LHCN-M2 (cell line): ENCODE data around the gene EMSY. TPM values are rescaled to one million over a fixed set of nuclear protein-coding genes. Genes with fewer than 3 reads are reported as not detected.

Experiments
- DNase-seq: peaks from one replicate; pipeline ENCODE4 v3.0.0-alpha.2; 2012; ENCODE audit warnings: low read depth
- total RNA-seq: library from RNA; depleted of rRNA; stranded (reverse); fragments of >200 nt; gene quantifications from 2 replicates; pipeline ENCODE4 v1.2.3, GENCODE V29; 2014

EMSY gene
- total RNA-seq, 1 experiment from 2014 or later = 19.3 TPM

GRCh38 chr11:76523786-76524436 lies 79.1 kb downstream of the EMSY start:
- DNase-seq = no peak

GRCh38 chr11:76524461-76524860 lies 79.6 kb downstream of the EMSY start:
- peak; percentile 47 for DNase-seq

- peak; percentile 36 for DNase-seq
Measured at GRCh38 chr11:76524919-76525318, 80.1 kb downstream of the EMSY start.

DNA sequence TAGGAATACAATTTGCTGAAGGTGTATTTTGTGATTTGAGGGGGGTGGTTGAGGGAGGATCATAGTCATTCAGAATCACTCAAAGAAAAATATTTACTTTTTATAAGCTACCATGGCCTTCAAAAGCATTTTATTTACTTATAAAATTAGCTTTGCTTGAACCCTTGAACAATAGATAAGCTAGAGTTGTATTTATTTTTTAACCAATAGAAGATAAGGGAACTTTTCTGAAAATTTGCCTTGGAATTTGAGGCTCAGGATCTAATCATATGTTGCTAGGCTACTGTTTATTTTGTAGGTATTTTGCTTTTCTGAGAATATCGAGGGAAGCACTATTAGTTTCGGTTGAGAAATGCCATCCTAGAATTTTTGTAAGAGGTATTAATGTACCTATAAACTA lies 82.1 kb downstream of the EMSY start:
- DNase-seq = no peak

- no peak for DNase-seq
Measured at GRCh38 chr11:76542436-76542835, 97.6 kb downstream of the EMSY start.

DNA sequence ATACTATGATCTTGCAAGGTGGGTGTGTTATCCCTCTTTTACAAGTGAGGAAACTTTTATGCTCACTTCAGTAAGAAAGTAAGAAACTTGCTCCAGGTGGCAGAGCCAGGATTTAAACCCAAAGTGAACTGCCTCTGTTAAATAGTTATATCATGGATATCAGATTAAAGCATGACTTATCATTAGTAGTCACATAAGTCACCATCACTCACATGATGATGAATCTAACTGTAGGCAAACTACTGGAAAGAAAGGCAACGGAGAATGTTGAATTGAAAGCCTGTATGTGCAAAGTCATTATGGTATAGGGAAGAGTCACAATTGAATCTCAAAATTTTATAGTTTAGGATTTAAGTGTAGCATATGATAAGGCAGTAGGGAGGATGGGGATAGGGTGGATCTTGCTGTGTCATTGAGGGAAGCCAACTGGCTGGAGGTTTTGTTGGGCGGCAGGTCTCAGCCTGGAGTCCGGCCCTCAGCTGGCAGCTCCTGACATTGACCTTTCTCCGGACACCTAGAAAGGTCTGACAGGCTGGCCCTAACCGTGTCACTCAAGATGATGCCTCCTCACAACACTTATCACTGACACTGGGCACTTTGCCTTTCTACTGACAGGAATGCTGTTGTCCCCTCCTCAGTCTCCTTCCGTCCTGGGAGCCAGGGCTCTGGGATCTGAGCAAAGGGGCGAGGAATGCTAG lies 98.3 kb downstream of the EMSY start:
- peak; percentile 49 for DNase-seq

DNA sequence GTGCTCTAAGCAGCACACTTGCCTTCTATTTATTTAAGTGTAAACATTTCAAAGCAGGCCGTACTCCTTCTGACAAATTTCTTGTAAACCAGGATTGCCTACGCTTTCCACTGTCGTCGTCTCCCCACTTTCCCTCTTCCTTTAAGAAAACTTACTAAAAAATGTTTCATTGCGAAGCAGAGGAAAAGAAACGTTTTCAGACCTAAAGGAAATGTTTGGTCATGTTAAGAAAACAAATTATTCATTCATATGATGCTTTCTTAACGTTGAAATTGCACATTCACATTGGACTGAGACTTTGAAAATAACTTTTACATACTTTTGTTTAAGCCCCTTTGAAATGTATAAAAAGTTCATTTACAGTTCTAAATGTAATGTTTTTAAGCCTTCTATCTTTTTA lies 106.0 kb downstream of the EMSY start:
- DNase-seq = no peak

- no peak for DNase-seq
Measured at GRCh38 chr11:76551400-76551799, 106.6 kb downstream of the EMSY start.

GRCh38 chr11:76552987-76553386 lies 108.2 kb downstream of the EMSY start:
- DNase-seq = no peak

DNA sequence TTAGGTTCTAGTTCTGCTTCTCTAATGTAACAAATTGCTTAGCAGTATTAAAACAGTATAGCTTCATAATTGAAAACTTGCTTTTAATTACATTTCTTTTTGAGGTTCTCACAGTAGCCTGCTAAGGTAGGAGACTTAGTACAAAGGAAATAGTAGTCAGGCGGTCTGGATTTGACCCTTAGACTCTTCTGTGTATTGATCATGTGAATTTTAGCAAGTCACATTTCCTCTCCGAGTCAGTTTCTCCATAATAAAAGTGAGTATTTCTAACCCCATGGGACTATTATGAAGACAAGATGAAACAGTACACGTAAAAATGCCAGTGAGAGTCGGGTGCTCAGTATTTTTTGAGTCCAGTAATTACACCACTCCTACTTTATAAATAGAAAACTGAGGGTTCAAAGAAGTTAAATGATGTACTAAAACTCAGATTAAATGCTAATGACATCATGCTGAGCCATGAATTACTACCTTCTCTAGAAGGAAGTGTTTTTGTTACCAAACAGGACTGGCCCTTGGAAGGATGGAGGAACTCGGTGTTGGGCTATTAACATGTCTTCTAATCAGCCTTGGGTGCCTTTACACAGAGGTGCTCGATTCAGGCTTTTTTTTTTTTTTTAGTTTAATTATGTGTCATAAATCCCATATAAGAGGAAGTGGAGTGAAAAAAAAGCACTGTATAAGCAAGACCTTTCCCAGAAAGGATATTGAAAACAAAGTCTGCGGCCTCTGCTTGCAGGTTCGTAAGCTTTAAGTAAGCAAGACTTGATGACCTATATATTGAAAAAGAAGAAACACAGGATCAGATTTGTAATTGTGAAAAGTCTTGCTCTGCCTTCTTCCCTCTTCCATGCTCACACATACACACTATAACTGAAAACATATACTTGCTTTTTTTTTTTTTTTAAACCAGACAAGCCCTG lies 109.0 kb downstream of the EMSY start:
- DNase-seq = no peak

DNA sequence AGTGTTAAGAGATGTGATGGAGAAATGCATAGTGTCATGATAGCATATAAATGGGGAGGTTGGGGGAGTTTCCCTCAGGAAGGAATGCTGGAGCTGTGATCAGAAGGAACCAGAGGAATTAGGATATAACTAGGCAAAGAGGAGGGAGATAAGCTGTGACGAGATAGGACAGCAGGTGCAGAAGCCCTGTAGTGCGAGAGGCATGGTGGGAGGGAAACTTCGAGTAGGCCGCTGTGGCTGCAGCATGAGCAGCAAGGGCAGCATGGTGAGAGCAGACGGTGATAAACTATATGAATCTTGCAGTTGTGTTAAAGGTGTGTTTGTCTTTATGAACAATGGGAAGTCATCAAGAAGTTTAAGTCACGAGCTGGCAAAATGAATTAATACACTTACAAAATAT lies 109.9 kb downstream of the EMSY start:
- DNase-seq = no peak

- DNase-seq = no peak
Measured at GRCh38 chr11:76557466-76557865, 112.6 kb downstream of the EMSY start.

- DNase-seq = no peak
Measured at GRCh38 chr11:76558473-76558872, 113.7 kb downstream of the EMSY start.

- no peak for DNase-seq
Measured at GRCh38 chr11:76558891-76559290, 114.1 kb downstream of the EMSY start.

DNA sequence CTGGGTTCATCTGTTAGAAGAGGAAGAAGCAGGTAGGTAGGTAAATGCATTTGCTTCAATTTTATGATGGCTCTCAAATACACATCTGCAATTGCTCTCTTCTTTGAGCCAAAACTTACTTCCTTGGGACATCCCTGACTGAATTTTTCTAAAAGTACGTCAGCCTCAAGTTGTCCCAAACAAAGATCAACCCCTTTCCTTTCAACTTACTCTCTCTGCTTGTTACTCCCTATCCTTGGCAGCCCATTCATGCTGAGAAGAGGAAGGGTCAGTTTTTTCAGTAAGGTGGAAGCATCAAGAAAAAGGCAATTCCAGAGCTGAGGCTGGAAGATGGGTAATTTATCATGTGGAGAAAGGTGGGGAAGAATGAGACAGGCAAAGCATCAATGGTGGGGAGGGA lies 114.5 kb downstream of the EMSY start:
- no peak for DNase-seq

DNA sequence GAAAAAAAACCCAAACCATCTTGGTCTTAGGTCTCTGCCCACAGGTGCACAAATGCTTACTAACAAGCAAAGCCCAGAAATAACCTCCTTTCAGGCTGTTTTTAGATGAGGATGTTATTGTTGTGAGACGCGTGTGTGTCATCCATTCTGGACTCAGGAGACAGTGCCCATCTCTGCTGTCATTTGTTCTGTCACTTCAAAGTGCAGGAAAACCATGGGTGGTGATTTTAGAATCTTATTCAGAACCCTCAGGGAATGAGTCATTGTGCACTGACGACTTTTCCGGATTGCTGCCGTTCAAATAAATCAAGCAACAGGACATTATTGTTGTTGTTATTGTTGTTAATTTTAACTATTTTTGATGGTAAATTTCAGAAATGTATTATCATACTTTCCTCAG lies 115.4 kb downstream of the EMSY start:
- DNase-seq = peak; percentile 54

DNA sequence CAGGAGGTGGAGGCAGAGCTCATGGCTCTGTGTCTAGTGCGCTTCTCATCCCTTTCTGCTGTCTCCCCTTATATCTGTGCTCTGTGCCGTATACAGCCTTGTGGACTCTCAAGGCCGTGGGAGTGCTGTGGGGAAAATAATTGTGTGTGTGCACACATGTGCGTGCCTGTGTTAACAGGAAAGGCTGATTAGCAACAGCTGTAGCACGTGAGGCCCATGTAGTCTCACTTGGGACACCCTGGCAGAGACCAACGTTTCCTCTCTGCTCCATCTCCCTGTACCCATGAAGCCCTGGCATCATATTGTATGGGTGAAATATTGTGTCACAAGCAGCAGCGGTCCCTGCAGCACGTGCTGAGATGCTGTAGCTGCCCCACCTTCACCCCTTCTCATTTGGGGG lies 116.4 kb downstream of the EMSY start:
- no peak for DNase-seq

DNA sequence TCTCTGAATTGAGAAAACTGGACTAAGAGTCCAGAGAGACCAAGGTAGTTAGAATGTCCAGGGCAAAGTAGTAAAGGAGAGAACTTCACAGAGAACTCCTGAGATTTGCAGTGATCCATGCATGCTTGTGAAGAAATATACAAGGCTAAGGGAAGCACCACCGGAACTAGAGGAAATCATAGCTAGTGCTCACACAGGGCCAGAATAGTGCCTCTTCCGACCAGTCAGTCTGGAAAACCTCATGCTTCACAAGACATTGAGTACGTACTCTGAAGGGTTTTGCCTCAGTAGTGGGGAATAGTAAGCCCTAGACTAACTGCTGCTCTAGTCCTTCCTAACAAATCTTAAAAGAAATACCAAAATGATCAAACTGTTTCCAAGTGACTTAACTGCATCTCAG lies 117.7 kb downstream of the EMSY start:
- no peak for DNase-seq

GRCh38 chr11:76564364-76564763 lies 119.5 kb downstream of the EMSY start:
- no peak for DNase-seq

DNA sequence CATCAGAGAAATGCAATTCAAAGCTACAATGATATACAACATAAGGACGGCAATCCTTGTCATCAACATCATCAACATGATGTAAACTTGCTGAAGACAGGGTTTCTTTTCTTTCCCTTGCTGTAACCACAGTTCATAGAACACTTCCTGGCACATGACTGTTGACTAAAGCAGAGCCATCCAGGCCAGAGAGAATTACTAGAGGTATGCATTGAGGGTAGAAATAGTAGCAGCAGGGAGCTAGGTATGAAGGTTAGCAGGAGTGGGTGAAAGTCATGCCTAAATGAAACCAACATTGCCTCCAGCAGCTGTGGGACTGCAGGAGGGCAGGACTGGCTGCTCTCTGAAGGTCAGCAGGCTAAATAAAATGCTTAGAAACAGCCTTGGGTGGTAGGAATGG lies 122.0 kb downstream of the EMSY start:
- no peak for DNase-seq

DNA sequence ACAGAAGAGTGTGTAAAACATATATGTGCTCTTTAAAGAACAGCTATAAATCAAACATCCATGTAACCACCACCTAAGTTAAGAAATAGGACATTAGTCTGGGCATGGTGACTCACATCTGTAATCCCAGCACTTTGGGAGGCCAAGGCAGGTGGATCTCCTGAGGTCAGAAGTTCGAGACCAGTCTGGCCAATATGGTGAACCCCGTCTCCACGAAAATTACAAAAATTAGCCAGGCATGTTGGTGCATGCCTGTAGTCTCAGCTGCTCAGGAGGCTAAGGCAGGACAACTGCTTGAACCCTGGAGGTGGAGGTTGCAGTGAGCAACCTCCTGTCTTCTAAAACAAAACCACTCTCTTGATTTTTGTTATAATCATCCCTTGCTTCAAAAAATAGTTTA lies 122.4 kb downstream of the EMSY start:
- peak; percentile 45 for DNase-seq

- DNase-seq = no peak
Measured at GRCh38 chr11:76568139-76568538, 123.3 kb downstream of the EMSY start.
